ENCODE results near the gene CACNA1B.

DNA sequence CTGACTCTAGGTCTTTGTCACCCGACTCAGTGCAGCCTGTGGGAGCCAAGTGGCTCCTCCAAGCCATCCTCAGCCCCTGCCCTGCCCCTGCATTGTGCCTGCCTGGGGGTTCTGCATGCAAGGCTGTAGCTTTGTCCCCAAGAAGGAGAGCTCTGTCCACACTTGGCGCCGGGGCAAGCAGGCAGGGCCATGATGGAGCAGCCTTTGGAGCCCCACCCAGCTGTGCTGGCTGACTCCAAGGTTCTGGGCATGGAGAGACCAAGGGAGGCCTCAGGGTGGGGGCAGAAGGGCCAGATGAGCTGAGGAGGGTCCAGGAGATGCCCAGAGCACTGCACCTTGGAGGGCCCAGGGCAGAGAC is 226.2 kb downstream of the CACNA1B start:
- TF ChIP-seq, protein P1, sequence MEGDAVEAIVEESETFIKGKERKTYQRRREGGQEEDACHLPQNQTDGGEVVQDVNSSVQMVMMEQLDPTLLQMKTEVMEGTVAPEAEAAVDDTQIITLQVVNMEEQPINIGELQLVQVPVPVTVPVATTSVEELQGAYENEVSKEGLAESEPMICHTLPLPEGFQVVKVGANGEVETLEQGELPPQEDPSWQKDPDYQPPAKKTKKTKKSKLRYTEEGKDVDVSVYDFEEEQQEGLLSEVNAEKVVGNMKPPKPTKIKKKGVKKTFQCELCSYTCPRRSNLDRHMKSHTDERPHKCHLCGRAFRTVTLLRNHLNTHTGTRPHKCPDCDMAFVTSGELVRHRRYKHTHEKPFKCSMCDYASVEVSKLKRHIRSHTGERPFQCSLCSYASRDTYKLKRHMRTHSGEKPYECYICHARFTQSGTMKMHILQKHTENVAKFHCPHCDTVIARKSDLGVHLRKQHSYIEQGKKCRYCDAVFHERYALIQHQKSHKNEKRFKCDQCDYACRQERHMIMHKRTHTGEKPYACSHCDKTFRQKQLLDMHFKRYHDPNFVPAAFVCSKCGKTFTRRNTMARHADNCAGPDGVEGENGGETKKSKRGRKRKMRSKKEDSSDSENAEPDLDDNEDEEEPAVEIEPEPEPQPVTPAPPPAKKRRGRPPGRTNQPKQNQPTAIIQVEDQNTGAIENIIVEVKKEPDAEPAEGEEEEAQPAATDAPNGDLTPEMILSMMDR (conservative IDR thresholded peaks at IDR 0.05 in 1 of 2, IDR thresholded peaks at IDR 0.05 in 1 of 2; ENCODE audit: extremely low read depth in 1 of 2, insufficient read depth in 1 of 2, low read depth in 1 of 2, low read length in 2 of 2), result no peak
- no peak for TF ChIP-seq EZH2 (IDR thresholded peaks at IDR 0.05; ENCODE audit: borderline replicate concordance, low read length)

Data from mammary epithelial cell (primary cell).